HG03558 (cell line): ENCODE results near the gene TOGARAM2.

ENCODE experiments used
- ATAC-seq: cut with Tn5 transposase; IDR thresholded peaks from one replicate; pipeline ENCODE4 v1.9.1; 2021; ENCODE audit warnings: moderate number of reproducible peaks; ENCODE audit not compliant: unreplicated experiment; ENCODE audit errors: extremely low read depth

Gene TOGARAM2

GRCh38 chr2:28981016-28981441 is at the start of gene TOGARAM2:
Gene TOGARAM2 (plus strand): TSS chr2:28981298. CDS start chr2:28994835, 13,537 bp downstream.
- ATAC-seq, result no peak

GRCh38 chr2:28934769-28935168 is 46.3 kb upstream of the TOGARAM2 start:
- no peak for ATAC-seq

GRCh38 chr2:28941008-28941407 is 40.1 kb upstream of the TOGARAM2 start:
- no peak for ATAC-seq

GRCh38 chr2:28944535-28945248 is 36.4 kb upstream of the TOGARAM2 start:
- ATAC-seq, result no peak

GRCh38 chr2:28948160-28948559 is 32.9 kb upstream of the TOGARAM2 start:
- no peak for ATAC-seq

GRCh38 chr2:28949190-28949589 is 31.9 kb upstream of the TOGARAM2 start:
- no peak for ATAC-seq

- no peak for ATAC-seq
These were observed 31.3 kb upstream of the TOGARAM2 start for GRCh38 chr2:28949617-28950305.

- ATAC-seq, result no peak
These were observed 30.0 kb upstream of the TOGARAM2 start for GRCh38 chr2:28950941-28951630.

GRCh38 chr2:28951910-28952835 is 28.9 kb upstream of the TOGARAM2 start:
- no peak for ATAC-seq

- no peak for ATAC-seq
These were observed 28.3 kb upstream of the TOGARAM2 start for GRCh38 chr2:28952836-28953211.

- no peak for ATAC-seq
These were observed 25.6 kb upstream of the TOGARAM2 start for GRCh38 chr2:28955467-28955866.

- no peak for ATAC-seq
These were observed 24.7 kb upstream of the TOGARAM2 start for GRCh38 chr2:28956415-28956826.

GRCh38 chr2:28956890-28957289 is 24.2 kb upstream of the TOGARAM2 start:
- no peak for ATAC-seq

GRCh38 chr2:28958689-28959088 is 22.4 kb upstream of the TOGARAM2 start:
- no peak for ATAC-seq

- ATAC-seq, result no peak
These were observed 20.7 kb upstream of the TOGARAM2 start for GRCh38 chr2:28960401-28960800.

GRCh38 chr2:28962505-28962904 is 18.6 kb upstream of the TOGARAM2 start:
- no peak for ATAC-seq

GRCh38 chr2:28970464-28971160 is 10.5 kb upstream of the TOGARAM2 start:
- ATAC-seq, result no peak

- ATAC-seq, result no peak
These were observed 8.2 kb upstream of the TOGARAM2 start for GRCh38 chr2:28972778-28973335.

- no peak for ATAC-seq
These were observed 6.8 kb upstream of the TOGARAM2 start for GRCh38 chr2:28974252-28974651.
